Natural killer cell (primary cell): ENCODE results near the gene GATAD1. TPM values are rescaled to one million over a fixed set of nuclear protein-coding genes. Genes with fewer than 3 reads are reported as not detected.

Experiments used
- ATAC-seq, 3 donors: fragments of 150-1000 bp in 2 of 3; fragments of 200-7000 bp in 1 of 3; cut with Tn5 transposase; 1 replicate in 1 of 3; 2 replicates in 2 of 3; pipeline ENCODE4 v1.10.0; 2021; ENCODE audit warnings: mild to moderate bottlenecking in 2 of 3, moderate library complexity in 2 of 3
- DNase-seq, 2 donors: peaks; one replicate each; pipeline versions ENCODE4 v3.0.0 to v3.0.0-alpha.2; 2013 to 2021; ENCODE audit warnings: mixed read lengths in 1 of 2
- H3K27ac ChIP-seq: one replicate; pipeline ENCODE4 v1.5.1; 2013; ENCODE audit warnings: mild to moderate bottlenecking, low read length
- H3K27me3 ChIP-seq: one replicate; pipeline ENCODE4 v1.6.1; 2013; ENCODE audit warnings: low read length; ENCODE audit not compliant: control insufficient read depth, insufficient read depth
- H3K36me3 ChIP-seq: one replicate; pipeline ENCODE4 v1.6.1; 2013; ENCODE audit warnings: low read length; ENCODE audit not compliant: control insufficient read depth, insufficient read depth
- H3K4me1 ChIP-seq: one replicate; pipeline ENCODE4 v1.6.1; 2013; ENCODE audit warnings: low read length; ENCODE audit not compliant: control insufficient read depth, insufficient read depth
- H3K4me3 ChIP-seq: one replicate; pipeline ENCODE4 v1.5.1; 2013; ENCODE audit warnings: low read length
- H3K9me3 ChIP-seq: one replicate; pipeline ENCODE4 v1.6.1; 2013; ENCODE audit warnings: low read length; ENCODE audit not compliant: control insufficient read depth, insufficient read depth
- H3K27ac Mint-ChIP-seq, 2 donors: one replicate each; pipeline ENCODE4 v1.8.0; 2022; ENCODE audit warnings: mild to moderate bottlenecking in 2 of 2, mixed read lengths in 2 of 2, moderate library complexity in 1 of 2
- H3K27me3 Mint-ChIP-seq, 2 donors: one replicate each; pipeline ENCODE4 v1.8.0; 2022; ENCODE audit warnings: low read depth in 2 of 2, mixed read lengths in 2 of 2
- H3K36me3 Mint-ChIP-seq: one replicate; pipeline ENCODE4 v1.8.0; 2022; ENCODE audit warnings: mixed read lengths
- H3K4me1 Mint-ChIP-seq, 2 donors: one replicate each; pipeline ENCODE4 v1.8.0; 2022; ENCODE audit warnings: mixed read lengths in 2 of 2
- H3K4me3 Mint-ChIP-seq: one replicate; pipeline ENCODE4 v1.8.0; 2022; ENCODE audit warnings: mild to moderate bottlenecking, moderate library complexity, mixed read lengths
- H3K9me3 Mint-ChIP-seq, 2 donors: one replicate each; pipeline ENCODE4 v1.8.0; 2022; ENCODE audit warnings: mixed read lengths in 2 of 2
- CTCF ChIP-seq: fragments of 200-600 bp; IDR thresholded peaks from one replicate; pipeline ENCODE4 v1.8.0; 2022; ENCODE audit warnings: antibody characterized with exemption
- WGBS: methylation state at CpG from one replicate; pipeline ENCODE4 v1.1.7; 2013; ENCODE audit warnings: missing lambda C conversion rate; ENCODE audit not compliant: insufficient coverage; 5-methylcytosine and 5-hydroxymethylcytosine counted together
- intact Hi-C: fragments of 100-400 bp; cut with micrococcal nuclease; formaldehyde crosslinking; loops from one replicate; pipeline ENCODE4 v1.14.2; 2022
- total RNA-seq, 4 donors: library from RNA; stranded (reverse); fragments of 120-200 nt in 1 of 4; gene quantifications; one replicate each; pipeline versions ENCODE4 v1.2.3 to v1.2.4, GENCODE V29; 2013 to 2022

GATAD1 gene
- total RNA-seq, 3 donors from 2014 or later (not counting 1 experiment from before 2014, with no cell fraction given), result 32.5 to 43.3 (median 35.0) TPM

- no peak for DNase-seq
- H3K27ac Mint-ChIP-seq, result no peak overlapping the region
- Histone ChIP-seq H3K9me3 (no peaks in the 10 kb centered on the region), H3K4me3 (no peak overlapping the region), H3K27ac (no peak overlapping the region), H3K4me1 (no peaks in the 10 kb centered on the region), H3K36me3 (no peaks in the 10 kb centered on the region), H3K27me3 (no peaks in the 10 kb centered on the region)
- H3K27me3 Mint-ChIP-seq, result peaks cover 3 to 12% of the 10 kb centered on the region in 2 donors
- no peak for ATAC-seq
- no peak for TF ChIP-seq CTCF
- no peaks in the 10 kb centered on the region for H3K9me3 Mint-ChIP-seq
- WGBS, result 100% methylated on average over 1 of the region's 3 CpGs
- no peaks in the 10 kb centered on the region for H3K4me1 Mint-ChIP-seq
- H3K4me3 Mint-ChIP-seq, result no peak overlapping the region
- H3K36me3 Mint-ChIP-seq, result no peaks in the 10 kb centered on the region
- intact Hi-C loops, result no loop called here
Measured at GRCh38 chr7:92432299-92432946, 14.9 kb upstream of the GATAD1 start.

- Mint-ChIP-seq H3K27me3 (peaks cover 3 to 8% of the 10 kb centered on the region in 2 donors), H3K27ac (no peak overlapping the region)
- intact Hi-C loops, result no loop called here
Measured at GRCh38 chr7:92433019-92433418, 14.3 kb upstream of the GATAD1 start.

GRCh38 chr7:92435542-92435941, 11.7 kb upstream of the GATAD1 start:
- Mint-ChIP-seq H3K27me3 (peaks cover 11 to 12% of the 10 kb centered on the region in 2 donors), H3K27ac (no peak overlapping the region), H3K4me1 (no peaks in the 10 kb centered on the region), H3K4me3 (no peak overlapping the region), H3K36me3 (no peaks in the 10 kb centered on the region), H3K9me3 (no peaks in the 10 kb centered on the region)
- ATAC-seq (no peak), DNase-seq (no peak)
- no CpG with 5 or more reads among the region's 2 CpGs for WGBS
- no peak for TF ChIP-seq CTCF
- H3K4me1 ChIP-seq, result no peaks in the 10 kb centered on the region
- no peaks in the 10 kb centered on the region for H3K36me3 ChIP-seq
- H3K4me3 ChIP-seq, result no peak overlapping the region
- H3K27ac ChIP-seq, result no peak overlapping the region
- no peaks in the 10 kb centered on the region for H3K27me3 ChIP-seq
- H3K9me3 ChIP-seq, result no peaks in the 10 kb centered on the region
- intact Hi-C loops, result no loop called here

More at GRCh38 chr7:92433019-92433418, 14.3 kb upstream of the GATAD1 start:
- H3K27me3 ChIP-seq, result no peaks in the 10 kb centered on the region
- no peaks in the 10 kb centered on the region for H3K36me3 ChIP-seq
- H3K4me1 ChIP-seq, result no peaks in the 10 kb centered on the region
- 94% methylated on average over 7 of the region's 8 CpGs for WGBS
- H3K9me3 Mint-ChIP-seq, result no peaks in the 10 kb centered on the region
- no peak for ATAC-seq
- H3K9me3 ChIP-seq, result no peaks in the 10 kb centered on the region
- H3K4me1 Mint-ChIP-seq, result no peaks in the 10 kb centered on the region
- no peak for DNase-seq
- no peak overlapping the region for H3K27ac ChIP-seq
- no peaks in the 10 kb centered on the region for H3K36me3 Mint-ChIP-seq
- no peak overlapping the region for H3K4me3 Mint-ChIP-seq
- no peak overlapping the region for H3K4me3 ChIP-seq
- no peak for TF ChIP-seq CTCF
